T-helper 1 cell treated with Interleukin-12 subunit alpha and Interleukin-12 subunit beta and Interleukin-4 antibody, amounts not matched to agents 30 μg/mL and 1 μg/mL, for 36 hours (primary cell): ENCODE data around the gene PIK3R4.
A peak's percentile ranks its signal among the peaks of the same experiment; 100 is the strongest.

Experiments used
- H3K27ac Mint-ChIP-seq: one replicate; pipeline ENCODE4 v1.8.0; 2021; ENCODE audit warnings: mild to moderate bottlenecking, mixed read lengths
- H3K27me3 Mint-ChIP-seq: one replicate; pipeline ENCODE4 v1.8.0; 2021; ENCODE audit warnings: low read depth, mixed read lengths
- H3K36me3 Mint-ChIP-seq: one replicate; pipeline ENCODE4 v1.8.0; 2021; ENCODE audit warnings: low read depth, mixed read lengths
- H3K4me1 Mint-ChIP-seq: one replicate; pipeline ENCODE4 v1.8.0; 2021; ENCODE audit warnings: low read depth, mixed read lengths
- H3K4me3 Mint-ChIP-seq: one replicate; pipeline ENCODE4 v1.8.0; 2021; ENCODE audit warnings: mild to moderate bottlenecking, moderate library complexity, mixed read lengths
- H3K9me3 Mint-ChIP-seq: one replicate; pipeline ENCODE4 v1.8.0; 2021; ENCODE audit warnings: mixed read lengths

Gene PIK3R4

GRCh38 chr3:130759692-130760338 lies 13.2 kb upstream of the PIK3R4 start:
- no peak overlapping the region for H3K27ac Mint-ChIP-seq
- no peaks in the 10 kb centered on the region for H3K9me3 Mint-ChIP-seq
- peaks cover 6% of the 10 kb centered on the region for H3K4me1 Mint-ChIP-seq
- H3K27me3 Mint-ChIP-seq: peaks cover 8% of the 10 kb centered on the region
- H3K36me3 Mint-ChIP-seq: no peaks in the 10 kb centered on the region
- no peak overlapping the region for H3K4me3 Mint-ChIP-seq

GRCh38 chr3:130758624-130759369 lies 12.2 kb upstream of the PIK3R4 start:
- H3K9me3 Mint-ChIP-seq: no peaks in the 10 kb centered on the region
- peaks cover 5% of the 10 kb centered on the region for H3K27me3 Mint-ChIP-seq

GRCh38 chr3:130757611-130758150 lies 11.1 kb upstream of the PIK3R4 start:
- peaks cover 8% of the 10 kb centered on the region for H3K27me3 Mint-ChIP-seq
- no peaks in the 10 kb centered on the region for H3K9me3 Mint-ChIP-seq
- peaks cover 6% of the 10 kb centered on the region for H3K4me1 Mint-ChIP-seq
- H3K27ac Mint-ChIP-seq: no peak overlapping the region
- H3K36me3 Mint-ChIP-seq: no peaks in the 10 kb centered on the region
- H3K4me3 Mint-ChIP-seq: no peak overlapping the region

More at GRCh38 chr3:130758624-130759369, 12.2 kb upstream of the PIK3R4 start:
- H3K27ac Mint-ChIP-seq: no peak overlapping the region
- H3K4me3 Mint-ChIP-seq: no peak overlapping the region
- H3K36me3 Mint-ChIP-seq: no peaks in the 10 kb centered on the region
- H3K4me1 Mint-ChIP-seq: peaks cover 6% of the 10 kb centered on the region

GRCh38 chr3:130755666-130756065 lies 9.0 kb upstream of the PIK3R4 start:
- H3K9me3 Mint-ChIP-seq: no peaks in the 10 kb centered on the region
- H3K27ac Mint-ChIP-seq: no peak overlapping the region
- H3K4me3 Mint-ChIP-seq: no peak overlapping the region
- H3K27me3 Mint-ChIP-seq: peaks cover 8% of the 10 kb centered on the region
- H3K4me1 Mint-ChIP-seq: peaks cover 3% of the 10 kb centered on the region
- no peaks in the 10 kb centered on the region for H3K36me3 Mint-ChIP-seq

GRCh38 chr3:130748981-130749380 lies 2.4 kb upstream of the PIK3R4 start:
- H3K4me1 Mint-ChIP-seq: peaks cover 22% of the 10 kb centered on the region
- H3K27ac Mint-ChIP-seq: no peak overlapping the region
- no peaks in the 10 kb centered on the region for H3K36me3 Mint-ChIP-seq
- H3K4me3 Mint-ChIP-seq: no peak overlapping the region
- peaks cover 5% of the 10 kb centered on the region for H3K27me3 Mint-ChIP-seq
- no peaks in the 10 kb centered on the region for H3K9me3 Mint-ChIP-seq

GRCh38 chr3:130748467-130748861 lies 1.8 kb upstream of the PIK3R4 start:
- Mint-ChIP-seq H3K9me3 (no peaks in the 10 kb centered on the region), H3K4me1 (peaks cover 27% of the 10 kb centered on the region), H3K27ac (peak overlapping the region; percentile 98), H3K4me3 (peak overlapping the region; percentile 87), H3K36me3 (peaks cover 3% of the 10 kb centered on the region), H3K27me3 (peaks cover 5% of the 10 kb centered on the region)

GRCh38 chr3:130743354-130743753 lies 3.3 kb downstream of the PIK3R4 start:
- peaks cover 17% of the 10 kb centered on the region for H3K36me3 Mint-ChIP-seq
- peak overlapping the region; percentile 50 for H3K4me3 Mint-ChIP-seq
- H3K27ac Mint-ChIP-seq: no peak overlapping the region
- no peaks in the 10 kb centered on the region for H3K9me3 Mint-ChIP-seq
- peaks cover 43% of the 10 kb centered on the region for H3K4me1 Mint-ChIP-seq
- H3K27me3 Mint-ChIP-seq: no peaks in the 10 kb centered on the region

GRCh38 chr3:130741946-130742610 lies 4.6 kb downstream of the PIK3R4 start:
- Mint-ChIP-seq H3K4me3 (no peak overlapping the region), H3K4me1 (peaks cover 41% of the 10 kb centered on the region), H3K27ac (no peak overlapping the region), H3K27me3 (no peaks in the 10 kb centered on the region), H3K36me3 (peaks cover 23% of the 10 kb centered on the region), H3K9me3 (no peaks in the 10 kb centered on the region)

GRCh38 chr3:130739848-130740247 lies 6.8 kb downstream of the PIK3R4 start:
- no peaks in the 10 kb centered on the region for H3K27me3 Mint-ChIP-seq
- H3K4me1 Mint-ChIP-seq: peaks cover 34% of the 10 kb centered on the region
- no peak overlapping the region for H3K27ac Mint-ChIP-seq
- no peaks in the 10 kb centered on the region for H3K9me3 Mint-ChIP-seq
- peaks cover 37% of the 10 kb centered on the region for H3K36me3 Mint-ChIP-seq
- no peak overlapping the region for H3K4me3 Mint-ChIP-seq

GRCh38 chr3:130738241-130738640 lies 8.4 kb downstream of the PIK3R4 start:
- no peak overlapping the region for H3K27ac Mint-ChIP-seq
- no peak overlapping the region for H3K4me3 Mint-ChIP-seq
- H3K4me1 Mint-ChIP-seq: peaks cover 22% of the 10 kb centered on the region
- no peaks in the 10 kb centered on the region for H3K27me3 Mint-ChIP-seq
- H3K36me3 Mint-ChIP-seq: peaks cover 33% of the 10 kb centered on the region
- no peaks in the 10 kb centered on the region for H3K9me3 Mint-ChIP-seq

- H3K9me3 Mint-ChIP-seq: no peaks in the 10 kb centered on the region
- peaks cover 18% of the 10 kb centered on the region for H3K4me1 Mint-ChIP-seq
- peaks cover 31% of the 10 kb centered on the region for H3K36me3 Mint-ChIP-seq
- no peaks in the 10 kb centered on the region for H3K27me3 Mint-ChIP-seq
- no peak overlapping the region for H3K27ac Mint-ChIP-seq
- no peak overlapping the region for H3K4me3 Mint-ChIP-seq
Measured at GRCh38 chr3:130737622-130738021, 9.0 kb downstream of the PIK3R4 start.

GRCh38 chr3:130733236-130733875 lies 13.3 kb downstream of the PIK3R4 start:
- Mint-ChIP-seq H3K36me3 (peaks cover 27% of the 10 kb centered on the region), H3K4me3 (no peak overlapping the region), H3K4me1 (peaks cover 7% of the 10 kb centered on the region), H3K27me3 (no peaks in the 10 kb centered on the region), H3K27ac (no peak overlapping the region), H3K9me3 (no peaks in the 10 kb centered on the region)

GRCh38 chr3:130732501-130732900 lies 14.1 kb downstream of the PIK3R4 start:
- H3K36me3 Mint-ChIP-seq: peaks cover 23% of the 10 kb centered on the region
- no peak overlapping the region for H3K4me3 Mint-ChIP-seq
- no peak overlapping the region for H3K27ac Mint-ChIP-seq

GRCh38 chr3:130731817-130732216 lies 14.8 kb downstream of the PIK3R4 start:
- no peak overlapping the region for H3K4me3 Mint-ChIP-seq
- peaks cover 18% of the 10 kb centered on the region for H3K36me3 Mint-ChIP-seq
- no peaks in the 10 kb centered on the region for H3K27me3 Mint-ChIP-seq
- no peak overlapping the region for H3K27ac Mint-ChIP-seq
- no peaks in the 10 kb centered on the region for H3K9me3 Mint-ChIP-seq
- peaks cover 7% of the 10 kb centered on the region for H3K4me1 Mint-ChIP-seq

More at GRCh38 chr3:130732501-130732900, 14.1 kb downstream of the PIK3R4 start:
- no peaks in the 10 kb centered on the region for H3K27me3 Mint-ChIP-seq
- H3K4me1 Mint-ChIP-seq: peaks cover 5% of the 10 kb centered on the region
- H3K9me3 Mint-ChIP-seq: no peaks in the 10 kb centered on the region
